Osteoblast (primary cell): ENCODE results near the gene SUSD4. TPM values are rescaled to one million over a fixed set of nuclear protein-coding genes. Genes with fewer than 3 reads are reported as not detected.

Experiments
- DNase-seq: peaks from one replicate; pipeline ENCODE4 v3.0.0; 2011; ENCODE audit warnings: low spot score, mixed read lengths; ENCODE audit not compliant: insufficient read length; ENCODE audit errors: missing footprints
- H2AFZ ChIP-seq: 2 replicates; pipeline ENCODE4 v1.6.0; 2011; ENCODE audit warnings: mild to moderate bottlenecking, low read length
- H3K27ac ChIP-seq: 2 replicates; pipeline ENCODE4 v1.5.1; 2011; ENCODE audit warnings: mild to moderate bottlenecking, low read depth, low read length, moderate library complexity
- H3K27me3 ChIP-seq: 2 replicates; pipeline ENCODE4 v1.6.0; 2012; ENCODE audit warnings: mild to moderate bottlenecking, control low read depth, inconsistent platforms, low read length, moderate library complexity; ENCODE audit not compliant: insufficient read depth
- H3K36me3 ChIP-seq: 2 replicates; pipeline ENCODE4 v1.5.1; 2011; ENCODE audit warnings: mild to moderate bottlenecking, low read length, control low read depth, moderate library complexity; ENCODE audit not compliant: insufficient read depth
- H3K4me1 ChIP-seq: 2 replicates; pipeline ENCODE4 v1.5.1; 2011; ENCODE audit warnings: mild to moderate bottlenecking, low read length, control low read depth, moderate library complexity; ENCODE audit not compliant: insufficient read depth
- H3K4me2 ChIP-seq: 2 replicates; pipeline ENCODE4 v1.6.0; 2011; ENCODE audit warnings: mild to moderate bottlenecking, low read length; ENCODE audit not compliant: insufficient read depth
- H3K4me3 ChIP-seq: fragments of 200-600 bp; sonication (generic); 3 replicates; pipeline ENCODE4 v1.5.1; 2012; ENCODE audit warnings: mild to moderate bottlenecking, low read length, inconsistent platforms; ENCODE audit not compliant: insufficient read depth
- H3K79me2 ChIP-seq: 2 replicates; pipeline ENCODE4 v1.6.0; 2012; ENCODE audit warnings: mild to moderate bottlenecking, low read length, control low read depth, inconsistent platforms; ENCODE audit not compliant: insufficient read depth
- H3K9me3 ChIP-seq: 2 replicates; pipeline ENCODE4 v1.5.1; 2011; ENCODE audit warnings: low read depth, low read length, control low read depth
- H4K20me1 ChIP-seq: 2 replicates; pipeline ENCODE4 v1.6.0; 2012; ENCODE audit warnings: mild to moderate bottlenecking, low read length, control low read depth; ENCODE audit not compliant: insufficient read depth
- CTCF ChIP-seq: IDR thresholded peaks from 2 replicates; pipeline ENCODE4 v1.5.1; 2011; ENCODE audit warnings: mild to moderate bottlenecking, low read depth, low read length, moderate library complexity; ENCODE audit errors: extremely low read depth
- total RNA-seq: library from RNA; depleted of rRNA; stranded (reverse); fragments of >200 nt; gene quantifications from 2 replicates; pipeline ENCODE4 v1.2.3, GENCODE V29; 2012

SUSD4 gene
- total RNA-seq, 1 donor, result not detected

- TF ChIP-seq CTCF, result no peak
- H3K36me3 ChIP-seq, result no peaks in the 10 kb centered on the region
- H3K4me1 ChIP-seq, result peaks cover 4% of the 10 kb centered on the region
- no peak for DNase-seq
- H4K20me1 ChIP-seq, result no peaks in the 10 kb centered on the region
- no peak overlapping the region for H3K27ac ChIP-seq
- H3K9me3 ChIP-seq, result no peaks in the 10 kb centered on the region
- no peak overlapping the region for H3K4me3 ChIP-seq
- H3K79me2 ChIP-seq, result no peaks in the 10 kb centered on the region
- H2AFZ ChIP-seq, result no peak overlapping the region
- H3K27me3 ChIP-seq, result peaks cover 12% of the 10 kb centered on the region
- H3K4me2 ChIP-seq, result no peak overlapping the region
These were observed 37.2 kb downstream of the SUSD4 start for GRCh38 chr1:223326776-223327175.

- no peak for TF ChIP-seq CTCF
- H3K27ac ChIP-seq, result no peak overlapping the region
- H2AFZ ChIP-seq, result no peak overlapping the region
- H3K4me3 ChIP-seq, result no peak overlapping the region
- no peak for DNase-seq
- no peaks in the 10 kb centered on the region for H4K20me1 ChIP-seq
- no peaks in the 10 kb centered on the region for H3K36me3 ChIP-seq
- H3K27me3 ChIP-seq, result peaks cover 24% of the 10 kb centered on the region
- no peak overlapping the region for H3K4me2 ChIP-seq
- H3K79me2 ChIP-seq, result no peaks in the 10 kb centered on the region
- no peaks in the 10 kb centered on the region for H3K4me1 ChIP-seq
- H3K9me3 ChIP-seq, result no peaks in the 10 kb centered on the region
These were observed 40.2 kb downstream of the SUSD4 start for GRCh38 chr1:223323491-223324484.

- no peaks in the 10 kb centered on the region for H3K4me1 ChIP-seq
- TF ChIP-seq CTCF, result no peak
- peaks cover 16% of the 10 kb centered on the region for H3K27me3 ChIP-seq
- H3K79me2 ChIP-seq, result no peaks in the 10 kb centered on the region
- H3K36me3 ChIP-seq, result no peaks in the 10 kb centered on the region
- H3K27ac ChIP-seq, result no peak overlapping the region
- no peak for DNase-seq
- no peaks in the 10 kb centered on the region for H3K9me3 ChIP-seq
- no peaks in the 10 kb centered on the region for H4K20me1 ChIP-seq
- H3K4me3 ChIP-seq, result no peak overlapping the region
- no peak overlapping the region for H3K4me2 ChIP-seq
- H2AFZ ChIP-seq, result no peak overlapping the region
These were observed 41.1 kb downstream of the SUSD4 start for GRCh38 chr1:223322868-223323267.

GRCh38 chr1:223320959-223321358 is 43.0 kb downstream of the SUSD4 start:
- Histone ChIP-seq H3K36me3 (no peaks in the 10 kb centered on the region), H3K27me3 (peaks cover 16% of the 10 kb centered on the region), H3K27ac (no peak overlapping the region), H3K79me2 (no peaks in the 10 kb centered on the region), H4K20me1 (no peaks in the 10 kb centered on the region), H3K4me1 (no peaks in the 10 kb centered on the region), H3K4me2 (no peak overlapping the region), H3K4me3 (no peak overlapping the region), H2AFZ (no peak overlapping the region), H3K9me3 (no peaks in the 10 kb centered on the region)
- DNase-seq, result no peak
- TF ChIP-seq CTCF, result no peak
